C4-2B (cell line): Measurements from ENCODE around the gene SPDEF.

Experiments used
- H3K27ac ChIP-seq: fragments of 450-650 bp; 2 replicates; pipeline ENCODE4 v1.5.1; 2017
- ZFX ChIP-seq: fragments of 450-650 bp; IDR thresholded peaks from 2 replicates; pipeline ENCODE4 v1.6.1; 2017
- TF ChIP-seq, protein P1 (sequence below): fragments of 450-650 bp; conservative IDR thresholded peaks from 2 replicates; pipeline ENCODE4 v1.5.1; 2017; ENCODE audit warnings: mild to moderate bottlenecking

SPDEF gene

DNA sequence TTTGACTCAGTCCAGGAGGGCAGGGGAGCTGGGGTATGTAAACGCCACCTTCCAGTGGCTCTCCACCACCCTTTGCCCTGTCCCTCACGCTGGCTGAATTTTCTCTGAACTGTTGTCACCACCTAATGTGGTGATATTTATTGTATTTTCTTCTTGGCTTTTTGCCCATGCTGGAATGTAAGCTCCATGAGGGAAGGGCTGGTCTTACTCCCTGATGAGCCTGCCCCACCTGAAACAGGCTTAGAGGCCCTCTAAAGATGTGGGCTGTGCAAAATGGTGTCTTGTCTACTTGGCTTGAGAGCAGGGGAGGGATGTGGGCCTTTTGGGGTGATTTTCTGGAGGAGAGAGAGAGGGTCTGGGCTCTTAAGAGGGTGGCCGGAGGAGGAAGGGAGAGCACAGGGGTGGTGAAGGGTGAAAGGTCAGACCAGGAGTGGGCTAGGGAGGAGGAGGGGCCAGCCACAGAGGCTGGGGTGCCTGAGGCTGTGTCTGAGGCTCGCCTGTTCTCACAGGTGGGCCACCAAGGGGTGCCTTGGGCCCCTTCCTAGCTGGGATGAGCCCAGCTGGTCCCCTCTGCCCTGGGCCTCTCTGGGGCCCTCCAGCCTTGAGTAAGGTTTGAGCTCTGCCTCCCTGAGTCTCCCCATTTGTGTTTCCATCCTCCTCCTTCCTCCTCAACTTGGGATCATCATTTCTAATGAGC is 37.3 kb downstream of the SPDEF start:
- TF ChIP-seq, protein P1, sequence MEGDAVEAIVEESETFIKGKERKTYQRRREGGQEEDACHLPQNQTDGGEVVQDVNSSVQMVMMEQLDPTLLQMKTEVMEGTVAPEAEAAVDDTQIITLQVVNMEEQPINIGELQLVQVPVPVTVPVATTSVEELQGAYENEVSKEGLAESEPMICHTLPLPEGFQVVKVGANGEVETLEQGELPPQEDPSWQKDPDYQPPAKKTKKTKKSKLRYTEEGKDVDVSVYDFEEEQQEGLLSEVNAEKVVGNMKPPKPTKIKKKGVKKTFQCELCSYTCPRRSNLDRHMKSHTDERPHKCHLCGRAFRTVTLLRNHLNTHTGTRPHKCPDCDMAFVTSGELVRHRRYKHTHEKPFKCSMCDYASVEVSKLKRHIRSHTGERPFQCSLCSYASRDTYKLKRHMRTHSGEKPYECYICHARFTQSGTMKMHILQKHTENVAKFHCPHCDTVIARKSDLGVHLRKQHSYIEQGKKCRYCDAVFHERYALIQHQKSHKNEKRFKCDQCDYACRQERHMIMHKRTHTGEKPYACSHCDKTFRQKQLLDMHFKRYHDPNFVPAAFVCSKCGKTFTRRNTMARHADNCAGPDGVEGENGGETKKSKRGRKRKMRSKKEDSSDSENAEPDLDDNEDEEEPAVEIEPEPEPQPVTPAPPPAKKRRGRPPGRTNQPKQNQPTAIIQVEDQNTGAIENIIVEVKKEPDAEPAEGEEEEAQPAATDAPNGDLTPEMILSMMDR: no peak
- no peak for TF ChIP-seq ZFX

DNA sequence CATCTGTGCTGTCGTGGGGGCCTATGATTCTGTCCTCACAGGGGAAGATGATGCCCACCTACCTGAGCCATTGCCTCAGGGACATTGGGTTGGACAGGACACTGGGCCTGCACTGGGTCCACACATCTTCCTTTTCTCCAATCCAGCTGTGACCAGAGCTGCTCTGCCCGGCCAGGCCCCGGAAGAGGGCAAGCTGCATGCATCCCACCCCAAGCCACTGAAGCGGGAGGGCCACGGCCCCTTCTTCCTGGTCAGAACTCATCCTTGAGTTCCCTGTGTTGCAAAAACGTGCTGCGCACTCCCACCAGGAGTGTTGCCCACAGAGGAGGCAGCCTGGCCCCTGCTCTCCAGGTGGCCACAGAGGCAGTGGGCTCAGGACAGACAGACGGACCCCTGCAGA is 38.2 kb downstream of the SPDEF start:
- TF ChIP-seq ZFX: no peak
- TF ChIP-seq, protein P1: no peak
- H3K27ac ChIP-seq: no peak overlapping the region

More for the DNA sequence above, 37.3 kb downstream of the SPDEF start:
- H3K27ac ChIP-seq: no peak overlapping the region

DNA sequence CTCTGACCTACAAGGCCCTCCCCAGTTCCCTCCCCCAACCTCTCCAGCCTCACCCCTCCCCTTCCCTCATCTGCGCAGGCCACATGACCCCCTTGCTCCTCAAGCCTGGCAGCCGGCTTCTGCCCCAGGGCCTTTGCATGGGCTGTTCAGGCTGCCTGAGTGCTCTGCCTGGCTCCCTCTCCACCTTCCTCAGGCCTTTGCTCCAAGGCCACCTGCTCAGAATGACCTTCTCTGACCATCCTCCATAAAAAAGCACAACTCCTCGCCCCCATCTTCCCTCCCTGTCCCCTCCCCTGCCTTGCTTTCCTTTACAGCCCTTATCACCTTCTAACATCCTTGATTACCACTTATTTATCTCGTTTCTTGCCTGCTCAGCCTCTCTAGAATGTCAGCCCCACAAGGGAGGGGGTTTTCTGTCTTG is 38.7 kb downstream of the SPDEF start:
- no peak for TF ChIP-seq ZFX
- TF ChIP-seq, protein P1: no peak
- H3K27ac ChIP-seq: no peak overlapping the region

DNA sequence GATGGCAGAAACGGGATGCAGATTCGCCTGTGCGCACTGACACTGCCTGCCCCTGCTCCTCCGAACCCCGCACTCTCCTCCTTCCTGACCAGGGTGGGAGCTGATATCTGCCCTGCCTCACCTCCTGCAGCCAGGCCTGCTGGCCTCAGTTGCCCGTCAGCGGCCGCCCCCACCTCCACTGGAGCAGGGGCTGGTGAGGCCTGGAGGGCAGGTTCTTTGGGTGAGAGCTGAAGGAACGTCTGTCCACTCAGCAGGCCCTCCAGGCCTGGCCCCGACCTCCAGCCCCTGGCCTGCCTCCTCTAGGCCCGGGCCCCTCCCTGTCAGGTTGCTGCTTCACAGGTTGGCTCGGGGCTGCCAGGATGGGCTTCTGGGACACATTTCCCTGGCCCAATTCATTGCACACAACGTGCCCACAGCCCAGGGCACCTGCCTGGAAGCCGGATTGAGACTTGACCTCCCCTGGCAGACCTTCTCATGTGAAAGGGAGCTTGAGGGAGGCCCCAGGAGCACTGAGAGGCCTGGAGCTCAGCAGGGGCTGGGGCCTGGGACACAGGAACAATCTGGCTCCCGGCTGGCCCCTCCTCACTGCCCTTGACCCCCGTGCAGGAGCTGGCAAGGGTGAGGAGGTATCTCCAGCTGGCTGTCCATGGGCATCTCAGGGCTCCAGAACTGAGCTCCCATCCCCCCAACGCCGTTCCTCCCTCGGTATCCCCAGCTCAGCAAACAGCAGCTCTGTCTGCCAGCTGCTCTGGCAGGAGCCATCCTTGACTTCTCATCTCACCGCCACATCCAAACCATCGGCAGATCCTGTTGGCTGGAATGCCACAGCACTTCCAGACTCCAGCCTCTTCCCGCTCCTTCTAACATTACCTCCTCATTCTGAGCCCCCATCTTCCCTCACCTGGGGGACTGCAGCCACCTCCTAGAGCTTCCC is 39.5 kb downstream of the SPDEF start:
- no peak for TF ChIP-seq ZFX
- TF ChIP-seq, protein P1: no peak
- H3K27ac ChIP-seq: no peak overlapping the region

DNA sequence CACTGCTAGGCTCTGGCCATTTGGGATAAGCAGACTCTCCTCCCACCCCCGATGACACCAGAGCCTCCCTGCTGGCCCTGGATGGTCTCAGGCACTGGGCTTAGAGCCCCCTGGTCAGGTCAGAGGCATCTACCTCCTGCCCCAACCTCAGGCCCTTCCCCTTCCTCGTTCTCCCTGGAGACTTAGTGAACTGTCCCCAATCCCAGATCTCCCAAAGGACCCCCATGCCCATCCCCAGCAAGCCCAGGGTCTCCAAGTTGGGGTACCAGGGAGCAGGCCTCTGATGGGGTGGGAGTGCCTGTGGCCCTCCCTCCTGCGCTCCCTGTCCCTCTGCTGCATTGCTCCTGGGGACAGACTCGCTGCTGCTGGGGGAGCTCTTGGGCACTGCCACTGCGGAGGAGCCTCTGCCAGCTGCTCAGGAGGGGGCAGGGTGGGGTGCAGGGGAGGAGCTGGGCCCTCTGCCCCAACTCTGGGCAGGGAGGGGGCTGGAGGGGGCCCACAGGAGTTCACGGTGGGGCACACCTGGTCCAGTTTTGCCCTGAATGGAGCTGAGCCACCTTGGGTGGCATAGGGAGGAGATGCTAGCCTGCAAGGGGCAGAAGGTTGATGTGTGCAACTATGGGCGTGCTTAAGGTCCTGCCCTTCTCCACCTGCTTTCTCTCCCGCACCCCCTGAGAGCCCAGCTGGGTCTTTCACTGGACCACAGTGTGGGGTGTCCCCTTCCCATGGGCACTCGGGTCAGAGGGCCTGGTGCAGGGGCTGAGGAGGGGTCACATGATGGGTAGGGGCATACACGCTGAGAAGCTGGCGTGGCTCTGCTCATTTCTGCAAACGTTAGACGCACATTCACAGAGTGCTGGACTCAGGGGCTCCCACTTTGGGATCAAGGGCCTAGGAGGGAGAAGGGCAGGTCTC is 40.4 kb downstream of the SPDEF start:
- no peak overlapping the region for H3K27ac ChIP-seq
- TF ChIP-seq, protein P1: no peak

DNA sequence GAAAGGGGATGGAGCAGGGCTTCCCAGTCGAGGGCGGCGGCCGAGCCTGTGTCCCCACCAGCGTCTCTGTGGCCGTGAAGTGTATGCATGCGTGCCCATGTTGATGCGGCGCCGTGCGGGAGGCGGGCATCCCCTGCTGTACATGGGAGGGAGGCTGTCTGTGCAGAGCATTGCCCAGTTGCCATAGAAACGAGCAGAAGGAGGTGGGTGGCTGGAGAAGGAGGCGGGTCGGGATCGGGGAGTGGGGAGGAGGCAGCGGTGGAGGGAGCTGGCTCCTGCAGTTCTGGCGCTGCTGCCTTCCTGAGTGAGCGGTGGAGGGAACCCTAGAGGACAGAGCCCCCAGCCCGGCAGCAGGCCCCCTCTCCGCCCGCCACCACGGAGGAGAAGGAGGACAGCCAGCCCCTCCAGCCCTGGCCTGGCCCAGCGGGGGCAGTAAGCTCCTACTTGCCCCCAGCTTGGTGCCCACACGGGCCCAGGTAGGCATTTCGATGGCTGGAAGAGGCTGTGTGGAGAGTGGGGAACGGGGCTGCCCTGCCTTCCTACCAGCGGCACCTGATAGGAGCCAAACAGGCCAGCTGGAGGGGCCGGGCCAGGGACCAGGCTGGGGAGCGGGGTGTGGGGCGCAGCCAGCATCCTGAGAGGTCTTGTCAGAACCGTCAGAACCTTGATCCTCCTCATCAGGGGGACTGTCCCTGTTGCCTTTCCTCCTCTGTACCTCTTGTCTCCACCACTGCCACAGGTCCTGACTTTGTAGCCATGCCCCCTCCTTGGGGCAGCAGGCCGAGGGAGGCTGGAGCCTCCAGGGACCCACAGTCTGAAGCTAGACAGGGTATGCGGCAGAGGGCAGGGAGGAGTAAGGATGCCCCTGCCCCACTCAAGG is 41.3 kb downstream of the SPDEF start:
- TF ChIP-seq ZFX: no peak
- TF ChIP-seq, protein P1: no peak
- H3K27ac ChIP-seq: no peak overlapping the region
